Activated T-cell treated with anti-CD3 and anti-CD28 coated beads for 4 hours (primary cell): ENCODE data around the gene BORCS8.
"Not testable (repeated sequence)": the region's sequence is repeated elsewhere in the genome, so short reads cannot be mapped to it uniquely, and the experiment has no call there.

Source experiments
- DNase-seq: peaks from one replicate; pipeline ENCODE4 v3.0.0-alpha.2; 2020

Gene BORCS8

GRCh38 chr19:19192078-19192882 lies at the start of gene BORCS8, which contains the start of gene RFXANK:
BORCS8 (minus strand) TSS chr19:19192152; CDS start chr19:19192117, 35 bp downstream.
RFXANK (plus strand) TSS chr19:19192258; CDS start chr19:19193947, 1,689 bp downstream.
- DNase-seq: peak; percentile 97

GRCh38 chr19:19240476-19240875 lies 48.5 kb upstream of the BORCS8 start:
- no peak for DNase-seq

DNA sequence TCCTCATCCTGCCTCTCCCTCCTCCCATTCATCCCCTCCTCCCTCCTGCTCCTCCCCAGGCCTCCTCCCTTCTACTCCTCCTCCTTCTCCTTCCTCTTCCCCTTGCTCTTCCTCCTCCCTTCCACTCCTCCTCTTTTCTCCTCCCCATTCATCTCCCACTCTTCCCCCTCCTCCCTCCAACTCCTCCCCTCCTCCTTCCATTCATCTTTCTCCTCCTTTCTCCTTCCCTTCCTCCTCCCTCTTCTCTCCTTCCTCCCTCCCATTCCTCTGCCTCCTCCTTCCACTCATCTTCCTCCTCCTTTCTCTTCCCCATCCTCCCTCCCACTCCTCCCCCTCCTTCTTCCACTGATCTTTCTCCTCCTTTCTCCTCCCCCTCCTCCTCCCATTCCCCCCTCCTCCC lies 47.7 kb upstream of the BORCS8 start:
- no peak for DNase-seq

GRCh38 chr19:19238126-19238894 lies 46.4 kb upstream of the BORCS8 start:
- no peak for DNase-seq

GRCh38 chr19:19236173-19236572 lies 44.2 kb upstream of the BORCS8 start:
- DNase-seq: no peak

- DNase-seq: no peak
Observed at GRCh38 chr19:19234220-19234816, 42.4 kb upstream of the BORCS8 start.

DNA sequence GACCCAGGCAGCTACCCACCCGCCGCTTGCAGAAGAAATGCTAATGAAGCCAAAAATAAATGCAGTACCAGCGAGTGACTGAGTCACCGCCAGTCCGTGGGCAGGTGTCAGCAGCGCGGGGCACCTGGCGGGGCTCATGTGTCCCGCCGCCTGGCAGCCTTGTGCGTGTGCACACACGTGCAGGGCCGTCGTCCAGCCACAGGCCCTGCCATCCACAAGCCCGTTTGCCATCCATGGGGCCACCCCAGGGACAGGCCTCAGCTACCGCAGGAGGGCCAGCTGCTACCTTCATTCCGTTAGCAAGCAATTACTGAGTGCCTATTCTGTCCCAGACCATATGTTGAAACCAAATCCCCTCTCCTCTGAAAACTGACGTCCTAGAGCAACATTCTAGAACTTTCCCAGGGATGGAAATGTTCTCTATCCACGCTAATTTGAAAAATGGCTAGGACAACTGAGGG lies 40.3 kb upstream of the BORCS8 start:
- no peak for DNase-seq

- no peak for DNase-seq
Observed at GRCh38 chr19:19230999-19231398, 39.0 kb upstream of the BORCS8 start.

GRCh38 chr19:19229701-19230100 lies 37.7 kb upstream of the BORCS8 start:
- no peak for DNase-seq

DNA sequence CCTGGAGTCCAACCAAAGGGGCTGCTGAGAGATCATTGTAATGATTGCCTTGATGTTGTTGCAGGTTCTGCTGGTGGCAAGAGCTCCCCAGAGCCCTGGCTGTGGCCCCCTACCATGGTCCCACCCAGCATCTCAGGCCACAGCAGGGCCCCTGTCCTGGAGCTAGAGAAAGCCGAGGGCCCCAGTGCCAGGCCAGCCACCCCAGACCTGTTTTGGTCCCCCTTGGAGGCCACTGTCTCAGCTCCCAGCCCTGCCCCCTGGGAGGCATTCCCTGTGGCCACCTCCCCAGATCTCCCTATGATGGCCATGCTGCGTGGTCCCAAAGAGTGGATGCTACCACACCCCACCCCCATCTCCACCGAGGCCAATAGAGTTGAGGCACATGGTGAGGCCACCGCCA lies 35.3 kb upstream of the BORCS8 start:
- DNase-seq: no peak

DNA sequence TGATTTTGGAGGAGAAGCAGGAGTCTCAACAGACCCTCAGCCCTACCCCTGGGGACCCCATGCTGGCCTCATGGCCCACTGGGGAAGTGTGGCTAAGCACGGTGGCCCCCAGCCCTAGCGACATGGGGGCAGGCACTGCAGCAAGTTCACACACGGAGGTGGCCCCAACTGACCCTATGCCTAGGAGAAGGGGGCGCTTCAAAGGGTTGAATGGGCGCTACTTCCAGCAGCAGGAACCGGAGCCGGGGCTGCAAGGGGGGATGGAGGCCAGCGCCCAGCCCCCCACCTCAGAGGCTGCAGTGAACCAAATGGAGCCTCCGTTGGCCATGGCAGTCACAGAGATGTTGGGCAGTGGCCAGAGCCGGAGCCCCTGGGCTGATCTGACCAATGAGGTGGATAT lies 34.7 kb upstream of the BORCS8 start:
- no peak for DNase-seq

- DNase-seq: no peak
Observed at GRCh38 chr19:19226204-19226603, 34.3 kb upstream of the BORCS8 start.

- DNase-seq: peak; percentile 70
Observed at GRCh38 chr19:19224852-19225494, 33.0 kb upstream of the BORCS8 start.

GRCh38 chr19:19224150-19224851 lies 32.3 kb upstream of the BORCS8 start:
- no peak for DNase-seq

- DNase-seq: no peak
Observed at GRCh38 chr19:19223636-19224035, 31.7 kb upstream of the BORCS8 start.

- no peak for DNase-seq
Observed at GRCh38 chr19:19223060-19223459, 31.1 kb upstream of the BORCS8 start.

GRCh38 chr19:19221000-19221399 lies 29.0 kb upstream of the BORCS8 start:
- not testable (repeated sequence) for DNase-seq

- DNase-seq: no peak
Observed at GRCh38 chr19:19218911-19219310, 27.0 kb upstream of the BORCS8 start.

DNA sequence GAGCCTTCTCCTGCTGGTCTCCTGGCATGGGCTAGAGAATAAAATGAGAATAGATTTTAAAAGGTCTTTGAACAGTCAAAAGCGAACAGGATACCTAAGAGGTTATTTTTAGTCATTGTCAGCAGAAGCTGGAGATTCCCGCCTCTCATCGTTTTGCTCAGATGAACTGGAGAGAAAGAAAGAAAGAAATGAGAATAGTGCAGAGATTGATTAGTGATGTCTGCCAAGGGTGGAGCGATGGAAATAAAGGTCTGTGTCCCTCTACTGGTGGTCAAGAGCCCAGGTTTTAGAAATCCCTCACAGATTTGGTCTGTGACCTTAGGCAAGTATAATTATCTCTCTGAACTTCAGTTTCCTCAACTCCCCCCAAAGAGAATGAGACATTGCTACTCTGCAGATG lies 25.1 kb upstream of the BORCS8 start:
- DNase-seq: no peak

DNA sequence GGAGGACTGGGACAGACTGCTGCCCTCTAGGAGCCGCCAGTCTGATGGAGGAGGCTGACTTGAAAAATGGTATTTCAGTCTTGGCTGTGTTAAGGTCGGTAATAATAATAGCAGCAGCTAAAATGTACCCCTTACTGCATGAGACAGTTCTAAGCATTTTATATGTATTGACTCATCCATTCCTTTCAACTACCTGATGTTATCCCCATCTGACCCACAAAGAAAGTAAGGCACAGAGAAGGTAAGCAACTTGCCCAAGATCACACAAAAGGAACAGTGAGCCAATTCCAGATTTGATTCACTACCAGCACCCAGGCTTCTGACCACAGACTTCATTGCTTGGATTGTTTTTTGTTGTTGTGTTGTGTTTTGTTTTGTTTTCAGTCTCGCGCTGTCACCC lies 23.8 kb upstream of the BORCS8 start:
- DNase-seq: no peak

GRCh38 chr19:19214892-19215291 lies 22.9 kb upstream of the BORCS8 start:
- no peak for DNase-seq

GRCh38 chr19:19214159-19214490 lies 22.2 kb upstream of the BORCS8 start:
- no peak for DNase-seq
